K562 (cell line): ENCODE measurements around the gene KIF6. TPM values are rescaled to one million over a fixed set of nuclear protein-coding genes. Genes with fewer than 3 reads are reported as not detected.

Source experiments
- ATAC-seq: fragments of 200-7000 bp; cut with Tn5 transposase; 3 replicates; pipeline ENCODE4 v1.9.1; 2020; ENCODE audit warnings: moderate library complexity
- BruUV-seq: library from RNA; stranded (reverse); fragments of 400-500 nt; replicated peaks from 2 replicates; lab custom pipeline; 2021; lab: Mats Ljungman, UMichigan
- CTCF ChIA-PET: fragments of 300-600 bp; formaldehyde crosslinking; extraction: SDS; loops from one replicate; lab custom pipeline; 2021; ENCODE audit warnings: low intra/inter-chr PET ratio; lab: Yijun Ruan, JAX
- POLR2A ChIA-PET: fragments of 300-600, 350-650 bp; sonication (Branson Sonifier 250); formaldehyde crosslinking; extraction: SDS; loops from one replicate; lab custom pipeline; 2021; ENCODE audit warnings: antibody characterized with exemption, inconsistent platforms; lab: Yijun Ruan, JAX
- DNase-seq, 4 experiments: peaks; one replicate each; pipeline versions ENCODE4 v3.0.0 to v3.0.0-alpha.2; 2011 to 2018; ENCODE audit warnings: low spot score in 3 of 4, mixed read lengths in 3 of 4; ENCODE audit errors: extremely low read depth in 1 of 4
- FAIRE-seq: peaks from 2 replicates; lab custom pipeline; 2011; peaks lifted over from hg19 to GRCh38; lab: Jason Lieb, UNC
- H2AFZ ChIP-seq: 2 replicates; pipeline ENCODE4 v1.6.0; 2011; ENCODE audit warnings: low read depth, low read length, control low read depth, inconsistent platforms
- H3K27ac ChIP-seq: fragments of 200-600 bp; 3 replicates; pipeline ENCODE4 v1.8.0; 2011; ENCODE audit warnings: low read depth, mild to moderate bottlenecking, control low read depth, inconsistent platforms, low read length, moderate library complexity, mixed read lengths; ENCODE audit errors: extremely low read depth
- H3K27me3 ChIP-seq, 2 experiments: fragments of 300-600 bp in 1 of 2; 2 replicates in 1 of 2; 3 replicates in 1 of 2; pipeline versions ENCODE4 v1.6.0 to v1.8.0; 2011; ENCODE audit warnings: inconsistent platforms in 2 of 2, low read length in 2 of 2, mild to moderate bottlenecking in 1 of 2, mixed read lengths in 1 of 2, moderate library complexity in 1 of 2; ENCODE audit not compliant: control insufficient read depth in 2 of 2, insufficient read depth in 2 of 2
- H3K36me3 ChIP-seq: fragments of 300-600 bp; 3 replicates; pipeline ENCODE4 v1.8.0; 2011; ENCODE audit warnings: mild to moderate bottlenecking, low read length, inconsistent platforms; ENCODE audit not compliant: control insufficient read depth, insufficient read depth
- H3K4me1 ChIP-seq, 2 experiments: fragments of 200-600 bp in 1 of 2; replicated peaks in 1 of 2; 2 replicates in 1 of 2; 3 replicates in 1 of 2; pipeline versions ENCODE4 v1.5.1 to v1.8.0; 2011; ENCODE audit warnings: inconsistent platforms in 2 of 2, low read length in 2 of 2, mild to moderate bottlenecking in 1 of 2, mixed read lengths in 1 of 2, moderate library complexity in 1 of 2; ENCODE audit not compliant: control insufficient read depth in 2 of 2, insufficient read depth in 2 of 2
- H3K4me2 ChIP-seq: 2 replicates; pipeline ENCODE4 v1.6.1; 2011; ENCODE audit warnings: low read length, control low read depth, inconsistent platforms, mixed read lengths; ENCODE audit not compliant: insufficient read depth
- H3K4me3 ChIP-seq: fragments of 200-600 bp; sonication (generic), shearing (Covaris generic); 2 replicates; pipeline ENCODE4 v1.5.1; 2016; ENCODE audit warnings: control low read depth, inconsistent platforms
- H3K79me2 ChIP-seq: fragments of 200-600 bp; 3 replicates; pipeline ENCODE4 v1.8.0; 2011; ENCODE audit warnings: low read length, inconsistent platforms; ENCODE audit not compliant: control insufficient read depth, insufficient read depth
- H3K9ac ChIP-seq, 2 experiments: 2 replicates each; pipeline versions ENCODE4 v1.6.0 to v1.6.1; 2011; ENCODE audit warnings: low read depth in 2 of 2, low read length in 2 of 2, control low read depth in 1 of 2, inconsistent platforms in 1 of 2, mild to moderate bottlenecking in 1 of 2, mixed read lengths in 1 of 2; ENCODE audit not compliant: insufficient read depth in 1 of 2
- H3K9me1 ChIP-seq: one replicate; pipeline ENCODE4 v1.6.0; 2011; ENCODE audit warnings: inconsistent platforms, mild to moderate bottlenecking, low read length, moderate library complexity; ENCODE audit not compliant: control insufficient read depth, insufficient read depth
- H3K9me3 ChIP-seq: replicated peaks from 2 replicates; pipeline ENCODE4 v1.5.1; 2011; ENCODE audit warnings: low read depth, low read length, inconsistent platforms; ENCODE audit not compliant: control insufficient read depth, insufficient read depth
- H4K20me1 ChIP-seq: replicated peaks from 2 replicates; pipeline ENCODE4 v1.6.1; 2011; ENCODE audit warnings: low read length, inconsistent platforms, mixed read lengths; ENCODE audit not compliant: control insufficient read depth, insufficient read depth
- BRCA1 ChIP-seq, 2 experiments: fragments of 450-650 bp in 1 of 2; sonication (generic) in 1 of 2; formaldehyde crosslinking in 1 of 2; IDR thresholded peaks; 2 replicates each; pipeline versions ENCODE4 v1.5.0 to v1.6.1; 2017 to 2020; ENCODE audit warnings: mild to moderate bottlenecking in 1 of 2, missing genetic modification reagents in 1 of 2
- FOXA1 ChIP-seq: fragments of 450-650 bp; IDR thresholded peaks from 2 replicates; pipeline ENCODE4 v1.6.1; 2016; ENCODE audit warnings: mild to moderate bottlenecking, borderline replicate concordance
- GTF2E2 ChIP-seq: fragments of 200-800 bp; sonication (Bioruptor generic); IDR thresholded peaks from 2 replicates; pipeline ENCODE4 v1.6.1; 2016; ENCODE audit warnings: missing genetic modification characterization, missing compliant biosample characterization
- MAFK ChIP-seq: IDR thresholded peaks from 2 replicates; pipeline ENCODE4 v1.6.1; 2011; ENCODE audit warnings: low read length, improper control_type of control experiment
- POLR2G ChIP-seq: fragments of 200-400 bp; formaldehyde crosslinking; IDR thresholded peaks from 2 replicates; pipeline ENCODE4 v1.6.1; 2017; ENCODE audit warnings: low read depth, mild to moderate bottlenecking, antibody characterized with exemption, low read length, moderate library complexity
- SRSF7 ChIP-seq: fragments of 200-400 bp; formaldehyde crosslinking; optimal IDR thresholded peaks from 2 replicates; pipeline ENCODE3; 2017; ENCODE audit warnings: mild to moderate bottlenecking, low read depth, low read length
- ZNF140 ChIP-seq: fragments of 250-450 bp; sonication (Bioruptor Pico); IDR thresholded peaks from 2 replicates; pipeline ENCODE4 v1.8.0; 2021; ENCODE audit warnings: moderate library complexity, mild to moderate bottlenecking, inconsistent platforms
- ZNF184 ChIP-seq: sonication (generic); formaldehyde crosslinking; IDR thresholded peaks from 2 replicates; pipeline ENCODE4 v1.5.0; 2020; ENCODE audit warnings: missing genetic modification reagents
- ZNF24 ChIP-seq: fragments of 450-650 bp; IDR thresholded peaks from 2 replicates; pipeline ENCODE4 v1.6.1; 2016
- WGBS: fragments of 100-300 bp; shearing (Covaris generic); methylation state at CpG from one replicate; pipeline ENCODE4 v1.1.6; 2016; ENCODE audit warnings: low coverage, mixed read lengths; ENCODE audit not compliant: insufficient coverage; ENCODE audit errors: missing lambda C conversion rate; 5-methylcytosine and 5-hydroxymethylcytosine counted together
- in situ Hi-C: fragments of 300-500 bp; cut with MboI; formaldehyde crosslinking; loops from 4 replicates; pipeline ENCODE4 v1.15.0; 2018; ENCODE audit warnings: inconsistent platforms, mixed read lengths
- intact Hi-C: fragments of 100-400 bp; cut with micrococcal nuclease; formaldehyde crosslinking; loops from 2 replicates; pipeline ENCODE4 v1.14.2; 2022
- polyA plus RNA-seq, 8 experiments: library from polyadenylated mRNA; depleted of rRNA in 4 of 8; stranded (reverse) in 5 of 8; unstranded in 3 of 8; fragments of >200 nt; fragmentation: Nextera tagmentation in 2 of 8; fragmentation: Illumina TruSeq in 1 of 8; extraction: Ambion mirVana in 2 of 8; extraction: Trizol in 1 of 8; gene quantifications; 2 replicates each; pipeline versions ENCODE4 v1.2.1 to v1.2.3, GENCODE V29; 2011 to 2014; ENCODE audit warnings: inconsistent platforms in 1 of 8, missing spikeins in 1 of 8
- total RNA-seq, 7 experiments: library from RNA; depleted of rRNA in 6 of 7; stranded (reverse); fragments of >200 nt in 6 of 7; fragmentation: Illumina TruSeq in 2 of 7; extraction: Trizol in 2 of 7; gene quantifications; 2 replicates each; pipeline versions ENCODE4 v1.2.1 to v1.2.3, GENCODE V29; 2011 to 2021; ENCODE audit warnings: low replicate concordance in 1 of 7

The KIF6 gene
- total and polyA plus RNA-seq, 9 of the 15 experiments (the other 6 are each of a cell fraction or from before 2014, with no cell fraction given) = not detected

GRCh38 chr6:39471954-39472659 is 253.1 kb downstream of the KIF6 start (continued):
- TF ChIP-seq ZNF140 (CRISPR knock-in tag) = no peak
- TF ChIP-seq ZNF184 (CRISPR knock-in tag) = no peak
- no peak for TF ChIP-seq BRCA1 (IDR thresholded peaks at IDR 0.05)
- no peak for TF ChIP-seq BRCA1 (CRISPR knock-in tag; IDR thresholded peaks at IDR 0.05)
- no peak for TF ChIP-seq SRSF7
- no peak for TF ChIP-seq GTF2E2
- TF ChIP-seq POLR2G = no peak

GRCh38 chr6:39470506-39470905 is 254.7 kb downstream of the KIF6 start:
- no peak overlapping the region for H3K4me2 ChIP-seq
- ChIA-PET POLR2A (no interaction called here), CTCF (no interaction called here)
- H3K4me1 ChIP-seq = no peaks in the 10 kb centered on the region
- H3K9ac ChIP-seq = no peak overlapping the region
- no TSS peak for BruUV-seq
- H3K9me1 ChIP-seq = no peaks in the 10 kb centered on the region
- no peak for FAIRE-seq
- H4K20me1 ChIP-seq = no peaks in the 10 kb centered on the region
- 0% methylated on average over 3 of the region's 3 CpGs for WGBS
- H3K4me3 ChIP-seq = no peak overlapping the region
- no peak for DNase-seq
- no peak for ATAC-seq
- no peaks in the 10 kb centered on the region for H3K79me2 ChIP-seq
- intact Hi-C loops = loop anchor here (10.0 kb wide), 1 partner anchor 1036 kb away; no protein-coding TSS in a partner anchor
- no peaks in the 10 kb centered on the region for H3K36me3 ChIP-seq
- in situ Hi-C loops = no loop called here
- TF ChIP-seq FOXA1 (no peak), MAFK (no peak), ZNF24 (no peak)
- TF ChIP-seq, all 486 proteins: peak for 0
- Histone ChIP-seq H2AFZ (no peak overlapping the region), H3K27ac (no peak overlapping the region), H3K9me3 (no peaks in the 10 kb centered on the region), H3K27me3 (no peaks in the 10 kb centered on the region; a peak in 2 of 5 replicates)
